Ishikawa (cell line): ENCODE results near the gene IMPDH2.

Experiments
- CEBPB ChIP-seq: IDR thresholded peaks from 2 replicates; pipeline ENCODE4 v1.6.1; 2012
- CREB1 ChIP-seq: IDR thresholded peaks from 2 replicates; pipeline ENCODE4 v1.6.1; 2012; ENCODE audit warnings: low read depth
- EGR1 ChIP-seq: IDR thresholded peaks from 2 replicates; pipeline ENCODE4 v1.6.1; 2012
- EP300 ChIP-seq: IDR thresholded peaks from 2 replicates; pipeline ENCODE4 v1.6.1; 2012; ENCODE audit warnings: borderline replicate concordance
- FOXM1 ChIP-seq: IDR thresholded peaks from 2 replicates; pipeline ENCODE4 v1.6.1; 2012; ENCODE audit warnings: low read depth, borderline replicate concordance
- NFIC ChIP-seq: IDR thresholded peaks from 2 replicates; pipeline ENCODE4 v1.6.1; 2012
- RAD21 ChIP-seq: IDR thresholded peaks from 2 replicates; pipeline ENCODE4 v1.6.1; 2012; ENCODE audit warnings: low read depth
- REST ChIP-seq: IDR thresholded peaks from 2 replicates; pipeline ENCODE4 v1.6.1; 2012; ENCODE audit warnings: low read depth, mild to moderate bottlenecking
- TAF1 ChIP-seq: IDR thresholded peaks from 2 replicates; pipeline ENCODE4 v1.6.1; 2012; ENCODE audit warnings: low read depth, mild to moderate bottlenecking
- TCF12 ChIP-seq: IDR thresholded peaks from 2 replicates; pipeline ENCODE4 v1.6.1; 2012; ENCODE audit warnings: low read depth
- TEAD4 ChIP-seq: IDR thresholded peaks from 2 replicates; pipeline ENCODE4 v1.6.1; 2012
- YY1 ChIP-seq: IDR thresholded peaks from 2 replicates; pipeline ENCODE4 v1.6.1; 2012; ENCODE audit warnings: low read depth
- ZBTB7A ChIP-seq: IDR thresholded peaks from 2 replicates; pipeline ENCODE4 v1.6.1; 2012; ENCODE audit warnings: low read depth
- TF ChIP-seq, protein P1 (sequence below): IDR thresholded peaks from 2 replicates; pipeline ENCODE4 v1.6.1; 2012
- TF ChIP-seq, protein P2 (sequence below): IDR thresholded peaks from 2 replicates; pipeline ENCODE4 v1.6.1; 2012

Gene IMPDH2

GRCh38 chr3:49035281-49035680 is 6.1 kb upstream of the IMPDH2 start:
- TF ChIP-seq FOXM1 (no peak), NFIC (no peak), RAD21 (no peak), EGR1 (no peak), EP300 (no peak), YY1 (no peak), TCF12 (no peak), TEAD4 (no peak), TAF1 (no peak), CREB1 (no peak), REST (no peak), ZBTB7A (no peak), CEBPB (no peak)
- TF ChIP-seq, protein P1, sequence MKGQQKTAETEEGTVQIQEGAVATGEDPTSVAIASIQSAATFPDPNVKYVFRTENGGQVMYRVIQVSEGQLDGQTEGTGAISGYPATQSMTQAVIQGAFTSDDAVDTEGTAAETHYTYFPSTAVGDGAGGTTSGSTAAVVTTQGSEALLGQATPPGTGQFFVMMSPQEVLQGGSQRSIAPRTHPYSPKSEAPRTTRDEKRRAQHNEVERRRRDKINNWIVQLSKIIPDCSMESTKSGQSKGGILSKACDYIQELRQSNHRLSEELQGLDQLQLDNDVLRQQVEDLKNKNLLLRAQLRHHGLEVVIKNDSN = no peak
- TF ChIP-seq, protein P2, sequence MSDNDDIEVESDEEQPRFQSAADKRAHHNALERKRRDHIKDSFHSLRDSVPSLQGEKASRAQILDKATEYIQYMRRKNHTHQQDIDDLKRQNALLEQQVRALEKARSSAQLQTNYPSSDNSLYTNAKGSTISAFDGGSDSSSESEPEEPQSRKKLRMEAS = no peak

GRCh38 chr3:49034650-49035049 is 5.5 kb upstream of the IMPDH2 start:
- no peak for TF ChIP-seq EP300
- no peak for TF ChIP-seq YY1
- TF ChIP-seq, protein P2 = no peak
- no peak for TF ChIP-seq ZBTB7A
- TF ChIP-seq REST = no peak
- TF ChIP-seq NFIC = no peak
- TF ChIP-seq TCF12 = no peak
- TF ChIP-seq CEBPB = no peak
- no peak for TF ChIP-seq RAD21
- TF ChIP-seq CREB1 = no peak
- TF ChIP-seq, protein P1 = no peak
- no peak for TF ChIP-seq TAF1
- TF ChIP-seq FOXM1 = no peak
- TF ChIP-seq EGR1 = no peak
- TF ChIP-seq TEAD4 = no peak

- TF ChIP-seq EGR1 (no peak), TEAD4 (no peak), NFIC (no peak), REST (no peak), CEBPB (no peak), EP300 (no peak), TCF12 (no peak), RAD21 (no peak), ZBTB7A (no peak), YY1 (no peak), TAF1 (no peak), FOXM1 (no peak), CREB1 (no peak)
- TF ChIP-seq, protein P1 = no peak
- TF ChIP-seq, protein P2 = no peak
Observed at GRCh38 chr3:49032646-49033304, 3.6 kb upstream of the IMPDH2 start.
